ENCODE measurements around the gene WNT4.

DNA sequence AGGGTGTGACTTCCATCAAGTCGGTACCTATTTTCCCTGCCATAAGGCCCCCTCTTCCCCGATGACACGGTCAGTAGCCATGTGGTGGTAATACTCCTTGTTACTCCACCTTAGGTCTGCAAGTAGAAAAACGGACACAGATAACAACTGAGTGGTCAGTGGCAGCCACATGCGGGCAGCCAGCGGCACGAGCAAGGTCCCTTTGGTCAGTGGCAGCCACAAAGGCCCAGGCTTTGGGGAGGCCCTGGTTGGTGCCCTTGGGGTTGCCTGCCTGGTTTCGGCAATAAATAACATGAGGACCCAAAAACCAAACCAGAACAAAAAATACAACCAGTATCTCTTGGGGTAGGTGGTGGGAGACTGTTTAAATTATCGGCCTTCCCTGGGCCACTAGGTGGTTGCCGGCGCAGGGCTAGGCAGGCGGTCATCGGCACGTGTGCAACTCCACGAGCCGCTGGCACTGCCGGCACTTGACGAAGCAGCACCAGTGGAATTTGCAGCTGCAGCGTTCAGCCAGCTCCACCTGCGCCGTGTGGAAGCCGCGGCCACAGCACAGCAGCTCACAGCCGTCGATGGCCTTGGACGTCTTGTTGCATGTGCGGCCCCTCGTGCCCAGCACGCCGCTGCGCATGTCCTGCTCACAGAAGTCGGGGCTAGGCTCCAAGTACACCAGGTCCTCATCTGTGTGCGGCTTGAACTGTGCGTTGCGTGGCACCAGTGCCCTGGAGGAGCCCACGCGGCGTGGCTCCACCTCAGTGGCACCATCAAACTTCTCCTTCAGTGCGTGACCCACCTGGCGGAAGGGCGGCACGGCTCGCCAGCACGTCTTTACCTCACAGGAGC, 23.1 kb downstream of the WNT4 start:
- TF ChIP-seq CEBPB (tag; IDR thresholded peaks at IDR 0.05) = no peak
- no peak for TF ChIP-seq NFIC (IDR thresholded peaks at IDR 0.05)
- TF ChIP-seq MXI1 (IDR thresholded peaks at IDR 0.05; ENCODE audit: low read depth, low read length) = no peak
- TF ChIP-seq ZNF584 (CRISPR knock-in tag; IDR thresholded peaks at IDR 0.05; ENCODE audit: low read depth) = no peak
- TF ChIP-seq ZNF384 (IDR thresholded peaks at IDR 0.05; ENCODE audit: low read depth, low read length) = no peak
- TF ChIP-seq FOXJ3 (CRISPR knock-in tag; IDR thresholded peaks at IDR 0.05) = no peak
- no peak for TF ChIP-seq MAFF (IDR thresholded peaks at IDR 0.05; ENCODE audit: low read length)
- no peak for TF ChIP-seq KAT8 (IDR thresholded peaks at IDR 0.05; ENCODE audit: low read depth)
